GM19035 (cell line): Measurements from ENCODE around the gene AP2S1.
A peak's percentile ranks its signal among the peaks of the same experiment; 100 is the strongest.
"Not testable (repeated sequence)": the region's sequence is repeated elsewhere in the genome, so short reads cannot be mapped to it uniquely, and the experiment has no call there.

Experiments
- ATAC-seq: cut with Tn5 transposase; IDR thresholded peaks from one replicate; pipeline ENCODE4 v1.9.1; 2021; ENCODE audit not compliant: unreplicated experiment

Gene AP2S1

DNA sequence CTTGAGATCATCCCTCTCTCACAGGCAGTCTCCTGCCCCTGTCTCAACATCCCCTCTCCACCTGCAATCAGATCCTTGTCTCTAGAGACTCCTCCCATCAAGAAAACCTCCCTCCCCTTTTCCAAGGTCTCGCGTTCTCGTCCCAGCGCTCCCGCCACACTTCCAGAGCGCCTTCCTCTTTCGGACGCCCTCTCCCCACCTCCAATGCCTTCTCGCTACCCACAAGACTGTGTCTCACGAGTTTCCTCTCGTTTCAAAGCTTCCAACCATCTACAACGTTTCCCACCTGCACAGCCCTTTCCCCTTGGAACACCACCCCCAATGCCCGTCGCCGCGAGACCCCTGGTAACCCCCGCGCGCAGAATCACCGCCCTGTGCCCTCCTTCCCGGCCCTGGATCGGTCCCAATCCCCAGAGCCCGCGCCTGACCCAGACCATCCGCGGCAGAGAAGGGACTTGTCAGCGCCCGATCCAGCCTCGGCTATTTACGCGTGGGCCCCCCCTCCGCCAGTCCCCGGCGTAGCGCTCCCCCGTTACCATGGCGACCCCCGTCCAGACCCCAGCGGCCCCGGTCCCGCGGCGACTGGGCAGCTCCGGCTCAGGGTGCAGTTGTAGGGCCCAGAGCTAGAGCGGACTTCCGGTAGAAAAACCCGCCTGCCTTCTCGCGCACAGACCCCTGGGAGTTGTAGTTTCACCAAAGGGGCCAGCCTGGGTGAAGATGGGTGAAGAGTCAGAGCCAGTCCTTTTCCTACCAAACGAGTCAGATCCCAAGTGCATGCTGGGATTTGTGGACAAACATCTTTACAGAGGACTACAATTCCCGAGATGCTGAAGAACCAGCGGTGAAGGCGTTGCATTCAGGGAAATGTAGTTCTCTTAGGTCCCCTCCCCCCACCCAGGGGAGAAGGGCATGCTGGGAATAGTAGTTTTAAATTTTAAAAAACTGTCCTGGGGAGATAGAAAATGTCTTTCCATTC, at the start of gene AP2S1:
Gene AP2S1, minus strand, starts transcription at position 619 of the 976 bp plus-strand sequence. Its CDS starts 80 bp downstream, at position 539.
- peak; percentile 95 for ATAC-seq

DNA sequence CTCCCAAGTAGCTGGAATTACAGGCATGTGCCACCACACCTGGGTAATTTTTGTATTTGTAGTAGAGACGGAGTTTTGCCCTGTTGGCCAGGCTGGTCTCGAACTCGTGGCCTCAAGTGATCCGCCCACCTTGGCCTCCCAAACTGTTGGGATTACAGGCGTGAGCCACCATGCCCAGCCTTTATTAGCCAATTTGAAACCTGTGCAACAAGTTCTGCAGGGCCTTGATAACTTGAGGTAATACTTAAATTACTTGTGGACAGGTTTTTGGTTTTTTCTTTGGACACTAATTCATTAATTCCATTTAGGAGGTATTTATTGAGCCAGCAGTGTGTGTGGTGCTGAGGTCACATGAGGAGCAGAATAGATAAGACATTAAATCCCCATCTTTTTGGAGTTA, 49.7 kb upstream of the AP2S1 start:
- ATAC-seq: no peak

DNA sequence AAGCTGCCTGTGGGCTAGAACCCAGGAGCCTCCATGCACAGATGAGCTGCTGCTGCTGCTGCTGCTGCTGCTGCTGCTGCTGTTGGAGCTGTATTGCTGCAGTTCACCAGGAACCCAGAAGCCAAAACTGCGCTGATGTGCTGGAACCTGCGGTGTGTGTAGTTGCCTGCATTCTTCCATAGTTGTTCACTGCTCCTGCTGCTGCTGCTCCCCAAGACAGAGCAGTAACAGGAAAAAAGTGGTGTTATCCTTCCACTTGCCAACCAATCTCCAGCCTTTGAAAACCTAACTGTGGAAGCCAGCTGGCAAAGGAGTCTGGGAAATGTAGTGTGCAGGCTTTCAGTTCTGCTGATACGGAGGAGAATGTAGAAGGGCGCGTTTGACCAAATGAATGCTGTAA, 48.1 kb upstream of the AP2S1 start:
- no peak for ATAC-seq

DNA sequence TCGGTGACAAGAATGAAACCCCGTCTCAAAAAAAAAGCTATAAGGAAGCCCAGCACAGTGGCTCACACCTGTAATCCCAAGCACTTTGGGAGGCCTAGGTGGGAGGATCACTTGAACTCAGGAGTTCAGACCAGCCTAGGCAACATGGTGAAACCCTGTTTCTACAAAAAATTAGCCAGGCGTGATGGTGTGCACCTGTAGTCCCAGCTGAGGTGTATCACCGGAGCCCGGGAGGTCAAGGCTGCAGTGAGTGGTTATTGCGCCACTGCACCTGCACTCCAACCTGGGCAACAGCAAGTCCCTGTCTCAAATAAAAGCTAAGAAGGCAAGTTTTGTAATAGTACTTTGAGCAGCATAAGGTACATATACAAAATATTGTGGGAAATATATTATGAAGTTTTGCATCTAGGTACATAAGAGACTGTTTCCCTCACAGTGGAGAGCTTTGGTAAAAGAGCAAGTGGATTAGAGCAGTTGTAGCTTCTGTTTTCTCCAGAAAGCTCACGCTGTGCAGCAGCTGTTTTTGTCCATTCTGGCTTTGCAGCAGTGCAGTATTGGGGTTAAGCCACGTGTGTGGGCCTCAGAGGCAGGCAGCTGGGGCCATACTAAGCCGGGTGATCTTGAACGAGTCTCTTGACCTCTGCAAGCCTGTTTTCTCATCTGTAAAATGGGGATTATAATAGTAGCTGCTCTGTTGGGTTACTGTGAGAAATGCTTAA, 45.6 kb upstream of the AP2S1 start:
- no peak for ATAC-seq

DNA sequence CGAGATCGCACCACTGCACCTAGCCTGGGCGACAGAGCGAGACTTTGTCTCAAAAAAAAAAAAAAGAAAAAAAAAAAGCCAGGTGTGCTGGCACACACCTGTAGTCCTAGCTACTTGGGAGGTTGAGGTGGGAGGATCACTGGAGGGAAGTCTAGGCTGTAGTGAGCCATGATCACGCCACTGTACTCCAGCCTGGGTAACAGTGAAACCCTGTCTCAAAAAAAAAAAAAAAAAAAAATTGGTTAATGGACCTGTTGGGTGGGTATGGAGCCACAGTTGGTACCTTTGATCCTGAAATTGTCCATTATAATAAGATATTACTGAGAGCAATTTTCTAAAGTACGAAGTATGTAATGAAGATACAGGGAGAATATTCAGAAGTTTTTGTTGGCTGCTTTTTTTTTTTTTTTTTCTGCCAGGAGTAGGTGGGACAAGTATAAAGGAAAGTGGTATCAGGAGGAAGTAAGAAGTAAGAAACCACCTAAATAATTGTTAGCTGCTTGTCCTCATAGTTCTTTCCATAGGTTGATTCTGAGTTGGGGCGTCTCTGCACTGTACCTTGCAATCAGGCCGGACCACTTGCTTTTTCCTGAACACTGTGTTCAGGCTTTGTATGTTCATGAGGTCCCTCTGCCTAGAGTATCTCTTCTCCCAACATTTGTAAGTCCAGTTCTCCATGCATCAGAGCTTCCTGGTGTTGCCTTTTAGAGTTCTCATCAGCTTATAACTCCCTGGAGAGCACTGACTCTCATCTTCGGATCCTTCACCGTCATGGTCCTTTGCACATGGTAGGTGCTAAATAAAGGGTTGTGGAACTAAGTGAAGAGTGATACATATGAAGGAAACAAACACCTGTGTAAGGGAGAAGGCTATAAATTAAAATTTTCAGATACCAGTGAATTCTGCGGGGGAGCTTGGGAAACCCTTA, 41.9 kb upstream of the AP2S1 start:
- no peak for ATAC-seq

DNA sequence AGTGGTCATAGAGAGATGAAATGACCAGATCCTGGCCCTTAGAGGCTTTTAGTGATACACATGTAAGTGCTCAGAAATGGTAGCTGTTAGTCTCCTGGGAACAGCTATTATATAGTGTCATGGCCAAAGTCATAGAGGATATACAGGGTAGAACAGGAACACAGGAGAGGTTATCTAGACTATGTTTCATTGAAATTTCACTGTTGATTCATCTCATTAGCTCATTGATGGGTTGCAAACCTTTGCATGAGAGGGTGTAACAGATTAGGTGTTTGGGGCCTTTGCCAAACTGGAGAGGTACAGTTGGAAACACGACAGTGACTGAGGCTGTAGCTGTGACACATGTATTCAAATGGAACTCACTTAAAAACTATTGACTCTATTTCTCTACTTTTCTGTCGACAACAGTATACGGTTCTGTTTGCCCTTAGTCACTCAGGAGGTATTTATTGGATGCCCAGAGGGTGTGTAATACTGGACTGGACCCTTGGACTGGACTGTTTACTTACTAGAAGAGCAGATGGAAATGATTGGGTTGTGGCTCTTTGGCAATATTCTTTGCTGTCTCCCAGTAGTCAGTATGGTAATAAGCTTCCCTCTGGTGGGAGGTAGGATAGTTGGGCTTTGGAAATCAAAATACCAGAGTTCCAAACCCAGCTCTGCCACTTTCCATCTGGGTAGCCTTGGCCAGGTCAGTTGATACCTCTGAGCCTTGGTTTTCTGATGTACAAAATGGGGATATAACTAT, 40.0 kb upstream of the AP2S1 start:
- no peak for ATAC-seq

DNA sequence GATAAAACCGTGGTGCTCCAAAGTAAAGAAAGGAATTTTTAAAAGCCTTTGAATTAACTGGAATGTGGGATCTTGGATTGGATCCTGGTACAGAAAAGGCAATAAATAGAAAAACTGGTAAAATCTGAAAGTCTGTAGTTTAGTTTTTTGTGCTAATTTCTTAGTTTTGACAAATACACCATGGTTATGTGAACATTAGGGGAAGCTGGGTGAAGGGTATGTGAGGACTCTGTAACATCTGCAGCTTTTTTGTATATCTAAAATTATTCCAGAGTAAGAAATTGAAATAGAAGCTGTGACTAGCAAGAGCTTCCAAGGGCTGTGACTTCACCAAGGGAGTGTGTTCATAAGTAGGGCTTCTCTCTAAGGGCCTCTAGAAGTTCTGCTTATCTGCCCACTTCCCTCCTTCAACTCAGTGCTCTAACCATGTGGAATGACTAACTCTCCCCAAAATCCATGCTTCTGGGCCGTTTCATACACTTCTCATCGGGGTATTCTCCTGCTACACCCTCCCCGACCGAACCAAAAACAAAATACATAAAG, 36.7 kb upstream of the AP2S1 start:
- ATAC-seq: no peak

DNA sequence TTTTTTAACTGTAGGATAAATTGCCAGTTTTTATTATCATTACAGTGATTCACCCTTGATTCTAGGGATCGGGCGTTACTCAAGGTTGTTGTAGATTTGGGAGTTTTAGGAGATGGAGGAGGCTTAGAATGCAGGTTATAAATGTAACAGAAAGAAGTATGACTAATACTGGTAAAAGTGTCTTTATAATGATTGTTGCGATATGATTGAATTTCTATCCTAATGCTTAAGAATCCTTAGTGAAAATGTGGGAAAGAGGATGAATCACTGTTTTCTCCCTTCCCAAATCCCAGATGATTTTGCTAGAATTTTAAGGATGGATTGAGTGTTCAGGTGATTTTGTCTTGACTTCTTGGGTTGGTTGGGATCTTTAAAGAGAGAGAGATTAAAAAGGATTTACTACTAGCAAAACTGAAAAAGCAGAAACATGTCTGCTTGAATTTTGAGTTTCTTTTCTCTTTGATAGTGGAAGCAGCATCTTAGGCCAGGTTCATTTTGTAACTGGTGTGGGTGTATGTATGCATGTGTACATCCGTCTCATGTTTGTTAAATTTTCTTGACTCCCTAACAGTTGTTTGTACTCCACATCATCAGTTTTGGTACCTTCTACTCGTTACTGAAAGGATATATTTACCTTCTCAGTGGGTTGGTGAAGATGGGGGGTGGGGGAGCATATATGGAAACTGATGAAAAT, 36.0 kb upstream of the AP2S1 start:
- no peak for ATAC-seq

DNA sequence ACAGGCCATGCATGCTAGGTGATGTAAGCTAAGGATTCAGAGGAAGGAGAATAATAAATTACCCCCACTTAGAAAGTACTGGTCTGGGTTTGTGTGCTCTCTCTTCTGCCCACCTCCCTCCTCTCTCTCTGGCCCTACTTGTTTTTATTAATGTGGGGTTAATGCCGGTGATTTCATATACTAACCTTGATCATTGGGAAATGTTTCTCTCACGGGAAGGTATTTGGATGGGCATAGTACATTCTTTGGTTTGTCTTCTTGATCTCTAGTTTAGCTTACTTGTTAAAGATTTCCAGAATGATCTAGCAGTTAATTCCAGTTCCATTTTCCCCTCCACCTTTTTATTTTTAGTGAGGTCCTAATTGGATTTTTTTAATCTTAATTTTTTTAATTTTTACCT, 34.8 kb upstream of the AP2S1 start:
- ATAC-seq: no peak

DNA sequence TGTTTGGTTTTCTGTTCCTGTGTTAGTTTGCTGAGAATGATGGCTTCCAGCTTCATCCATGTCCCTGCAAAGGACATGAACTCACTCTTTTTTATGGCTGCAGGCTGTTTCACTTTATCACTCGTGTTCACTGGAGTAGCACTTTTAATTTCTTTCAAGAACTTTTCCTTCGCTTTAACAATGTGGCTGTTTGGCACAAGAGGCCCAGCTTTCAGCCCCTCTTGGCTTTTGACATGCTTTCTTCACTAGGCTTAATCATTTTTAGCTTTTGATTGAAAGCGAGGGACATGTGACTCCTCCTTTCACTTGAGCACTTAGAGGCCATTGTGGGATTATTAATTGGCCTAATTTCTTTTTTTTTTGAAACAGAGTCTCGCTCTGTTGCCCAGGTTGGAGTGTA, 32.1 kb upstream of the AP2S1 start:
- ATAC-seq: not testable (repeated sequence)

DNA sequence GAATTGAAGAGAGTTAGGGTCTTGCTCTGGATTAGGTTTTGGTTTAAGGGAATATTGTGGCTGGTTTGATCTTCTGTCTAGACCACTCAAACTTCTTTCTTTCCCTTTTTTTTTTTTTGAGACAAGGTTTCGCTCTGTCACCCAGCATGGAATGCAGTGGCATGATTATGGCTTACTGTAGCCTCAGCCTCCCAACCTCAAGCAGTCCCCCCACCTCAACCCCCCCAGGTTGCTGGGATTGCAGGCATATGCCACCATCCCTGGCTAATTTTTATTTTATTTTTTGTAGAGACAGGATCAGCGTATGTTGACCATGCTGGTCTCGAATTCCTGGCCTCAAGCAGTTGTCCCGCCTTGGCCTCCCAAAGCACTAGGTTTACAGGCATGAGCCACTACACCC, 31.4 kb upstream of the AP2S1 start:
- no peak for ATAC-seq

DNA sequence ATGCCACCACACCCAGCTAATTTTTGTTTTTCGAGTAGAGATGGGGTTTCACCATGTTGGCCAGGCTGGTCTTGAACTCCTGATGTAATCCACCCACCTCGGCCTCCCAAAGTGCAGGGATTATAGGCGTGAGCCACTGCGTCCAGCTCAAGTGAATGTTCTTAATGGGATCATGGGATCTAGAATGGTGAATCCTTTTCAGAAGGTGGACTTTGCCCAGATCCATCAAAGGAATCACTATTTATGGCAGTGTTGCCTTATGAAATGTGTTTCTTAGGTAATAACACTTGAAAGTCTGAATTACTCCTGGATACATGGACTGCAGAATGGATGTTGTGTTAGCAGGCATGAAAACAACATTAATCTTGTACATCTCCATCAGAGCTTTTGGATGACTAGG, 30.4 kb upstream of the AP2S1 start:
- no peak for ATAC-seq

DNA sequence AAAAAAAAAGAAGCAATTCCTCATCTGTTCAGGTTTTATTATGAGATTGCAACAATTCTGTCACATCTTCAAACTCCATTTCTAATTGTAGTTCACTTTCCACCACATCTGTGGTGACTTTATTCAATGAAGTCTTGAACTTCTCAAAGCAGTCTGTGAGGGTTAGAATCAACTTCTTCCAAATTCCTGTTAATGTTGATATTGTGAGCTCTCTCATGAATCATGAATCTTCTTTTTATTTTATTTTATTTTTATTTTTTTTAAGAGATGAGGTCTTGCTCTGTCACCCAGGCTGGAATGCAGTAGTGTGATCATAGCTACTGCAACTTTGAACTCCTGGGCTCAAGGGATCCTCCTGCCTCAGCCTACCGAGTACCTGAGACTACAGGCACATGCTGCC, 29.8 kb upstream of the AP2S1 start:
- ATAC-seq: no peak

DNA sequence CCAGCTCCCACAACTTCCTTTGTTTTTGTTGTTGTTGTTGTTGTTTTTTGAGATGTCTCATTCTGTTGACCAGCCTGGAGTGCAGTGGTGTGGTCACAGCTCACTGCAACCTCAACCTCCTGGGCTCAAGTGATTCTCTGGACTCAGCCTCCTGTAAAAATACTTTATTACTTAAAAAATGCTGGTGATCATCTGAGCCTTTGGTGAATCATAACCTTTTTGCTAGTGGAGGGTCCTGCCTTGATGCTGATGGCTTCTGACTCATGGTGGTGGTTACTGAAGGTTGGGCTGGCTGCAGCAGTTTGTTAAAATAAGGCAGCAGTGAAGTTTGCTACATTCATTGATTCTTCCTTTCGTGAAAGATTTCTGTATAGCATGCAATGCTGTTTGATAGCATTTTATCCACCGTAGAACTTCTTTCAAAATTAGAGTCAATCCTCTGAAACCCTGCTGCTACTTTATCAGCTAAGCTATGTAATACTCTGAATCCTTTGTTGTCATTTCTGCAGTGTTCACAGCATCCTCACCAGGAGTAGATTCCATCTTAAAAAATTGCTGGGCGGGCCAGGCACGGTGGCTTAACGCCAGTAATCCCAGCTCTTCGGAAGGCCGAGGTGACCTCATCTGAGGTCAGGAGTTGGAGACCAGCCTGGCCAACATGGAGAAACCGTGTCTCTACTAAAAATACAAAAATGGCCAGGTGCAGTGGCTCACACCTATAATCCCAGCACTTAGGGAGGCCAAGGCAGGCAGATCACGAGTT, 28.1 kb upstream of the AP2S1 start:
- ATAC-seq: no peak

DNA sequence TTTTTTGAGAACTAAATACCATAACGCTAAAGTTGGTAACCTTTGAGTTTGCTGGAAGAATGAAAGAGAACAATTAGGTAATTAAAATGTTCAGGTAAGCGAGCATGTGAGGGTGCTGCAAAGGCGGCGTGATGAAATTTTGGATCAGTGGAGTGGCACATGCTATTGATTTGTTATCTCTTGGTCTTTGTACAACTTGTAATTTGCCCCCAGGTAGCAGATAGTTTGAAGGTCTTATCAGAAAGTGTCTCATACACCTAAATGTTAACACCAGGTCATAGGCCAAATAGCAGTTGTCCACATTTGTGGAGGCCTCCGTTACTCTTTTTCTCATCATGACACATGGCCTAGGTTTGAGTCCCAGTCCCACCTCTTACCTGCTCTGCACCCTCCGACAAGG, 25.0 kb upstream of the AP2S1 start:
- ATAC-seq: no peak

DNA sequence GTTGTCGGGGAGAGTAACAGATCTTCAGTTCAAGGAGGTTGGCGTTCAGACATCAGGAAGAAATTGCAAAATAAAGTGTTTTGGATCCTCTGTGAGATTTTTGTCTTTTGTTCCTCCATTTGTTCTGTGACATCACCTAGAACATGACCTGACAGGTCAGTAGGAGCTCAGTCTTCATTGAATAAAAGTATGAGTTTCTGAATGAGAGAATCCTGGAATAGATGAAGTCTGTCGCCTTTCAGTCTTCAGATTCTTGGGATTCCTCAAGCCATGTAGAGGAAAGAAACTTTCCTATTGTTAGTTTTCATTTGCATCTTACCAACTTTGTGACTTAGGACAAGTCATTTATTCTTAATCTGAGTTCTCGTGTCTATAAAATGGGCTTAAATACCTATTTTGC, 24.6 kb upstream of the AP2S1 start:
- ATAC-seq: no peak

DNA sequence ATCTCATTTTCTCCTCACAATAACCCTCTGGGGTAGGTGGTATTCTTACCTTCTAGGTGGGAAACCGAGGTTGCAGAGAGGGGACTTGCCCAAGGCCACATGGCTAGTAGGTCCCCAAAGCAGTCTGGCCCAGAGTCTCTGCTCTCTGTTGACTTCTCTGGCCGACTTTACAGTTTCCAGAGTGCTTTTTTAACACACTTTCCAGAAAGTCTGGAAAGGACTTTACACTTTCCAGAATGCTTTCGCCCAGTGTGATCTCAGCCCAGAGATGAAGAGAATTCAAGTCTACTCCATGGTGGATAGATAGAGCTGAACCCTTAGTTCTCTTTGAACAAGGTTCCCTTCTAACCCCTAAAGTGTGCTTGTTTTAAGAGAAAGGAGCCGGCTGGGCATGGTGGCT, 22.3 kb upstream of the AP2S1 start:
- ATAC-seq: no peak

DNA sequence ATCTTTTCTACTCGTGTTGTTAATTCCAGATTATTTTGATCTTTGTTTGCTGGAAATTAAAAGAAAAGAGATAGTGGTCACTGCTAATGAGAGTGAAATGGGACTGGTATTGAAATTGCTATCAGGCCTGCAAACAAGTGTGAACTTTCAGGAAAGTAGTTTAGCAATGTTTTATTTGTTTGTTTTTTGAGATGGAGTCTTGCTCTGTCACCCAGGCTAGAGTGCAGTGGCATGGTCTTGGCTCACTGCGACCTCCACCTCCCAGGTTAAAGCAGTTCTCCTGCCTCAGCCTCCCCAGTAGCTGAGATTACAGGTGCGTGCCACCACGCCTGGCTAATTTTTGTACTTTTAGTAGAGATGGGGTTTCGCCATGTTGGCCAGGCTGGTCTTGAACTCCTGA, 20.5 kb upstream of the AP2S1 start:
- not testable (repeated sequence) for ATAC-seq
